HuH-7.5 (cell line): ENCODE measurements around the gene PFN3.

Experiments
- DNase-seq: peaks from one replicate; pipeline ENCODE4 v3.0.0; 2011; ENCODE audit warnings: low spot score

PFN3 gene

GRCh38 chr5:177359860-177360259 is 40.6 kb downstream of the PFN3 start:
- DNase-seq, result no peak

DNA sequence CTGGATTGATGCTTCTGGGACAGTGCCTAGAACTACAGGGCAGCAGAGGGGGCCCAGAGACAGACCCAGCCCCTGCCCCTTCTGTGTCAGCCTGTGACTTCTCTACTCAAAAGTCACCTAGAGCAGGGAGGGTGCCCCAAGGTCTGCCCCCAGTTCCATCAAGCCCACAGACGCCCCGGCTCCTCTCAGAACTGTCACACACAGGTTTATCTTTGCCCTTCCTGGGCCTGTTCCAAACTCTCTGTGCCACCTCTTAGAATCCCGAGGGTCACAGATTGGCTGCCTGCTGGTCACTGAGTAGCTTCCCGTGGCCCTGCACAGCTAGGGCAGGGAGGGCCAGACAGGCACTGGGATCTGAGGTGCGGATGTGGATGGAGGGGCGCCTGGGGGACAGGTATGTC is 41.0 kb downstream of the PFN3 start:
- DNase-seq, result no peak

DNA sequence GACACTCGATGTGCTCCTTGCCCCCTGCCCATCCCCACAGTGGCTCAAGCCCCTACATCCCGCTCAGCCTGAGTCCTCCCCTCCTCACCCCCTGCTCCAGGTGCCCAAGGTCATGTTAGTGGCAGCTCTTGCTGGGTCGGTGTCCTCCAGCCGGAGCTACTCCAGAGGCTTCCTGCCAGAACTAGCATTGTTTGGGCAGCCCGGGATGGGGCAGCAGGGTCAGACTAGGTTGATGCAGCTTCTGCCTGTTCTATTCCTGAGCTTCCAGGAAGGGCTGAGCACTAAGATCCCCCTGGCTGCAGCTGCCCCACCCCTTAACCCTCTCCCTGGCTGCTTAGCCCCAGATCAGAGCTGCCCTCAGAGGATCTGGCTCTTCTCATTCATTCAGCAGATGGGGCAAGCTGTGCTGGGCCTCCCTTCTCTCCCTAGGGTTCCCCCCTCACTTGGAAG is 42.1 kb downstream of the PFN3 start:
- no peak for DNase-seq

- no peak for DNase-seq
These were observed 42.8 kb downstream of the PFN3 start, which contains the start of gene RGS14 for GRCh38 chr5:177357459-177358351. Gene RGS14, plus strand, starts transcription at chr5:177357924. Its CDS starts 101 bp downstream, at chr5:177358025.

DNA sequence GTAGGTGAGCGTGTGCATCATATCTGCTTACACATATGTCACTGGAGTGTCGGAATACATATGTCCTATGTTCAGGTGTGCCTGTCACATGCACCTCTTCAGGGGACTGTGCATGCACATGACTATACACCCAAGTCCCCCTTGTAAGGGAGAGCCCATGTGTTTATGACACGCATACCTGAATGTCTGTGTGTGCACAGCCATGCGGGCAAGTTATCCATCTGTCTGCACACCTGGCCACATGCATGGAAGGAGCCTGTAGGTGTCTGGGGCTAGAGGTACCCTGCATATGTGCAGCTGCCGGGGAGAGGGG is 43.4 kb downstream of the PFN3 start:
- DNase-seq, result no peak

DNA sequence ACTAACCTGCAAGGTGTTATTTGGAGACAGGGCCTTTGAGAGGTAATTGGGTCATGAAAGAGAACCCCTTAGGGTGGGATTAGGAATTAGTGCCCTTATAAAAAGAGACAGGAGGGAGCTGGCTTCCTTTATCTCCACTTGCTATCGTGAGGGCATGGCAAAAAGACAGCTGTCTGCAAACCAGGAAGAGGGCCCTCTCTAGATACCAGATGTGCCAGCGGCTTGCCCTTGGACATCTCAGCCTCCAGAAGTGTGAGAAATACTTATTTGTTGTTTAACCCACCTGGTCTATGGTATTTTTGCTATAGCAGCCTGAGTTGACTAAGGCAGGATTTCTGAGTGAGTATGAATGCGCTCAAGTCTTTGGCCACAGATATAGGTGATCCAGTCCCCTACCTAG is 43.7 kb downstream of the PFN3 start:
- DNase-seq, result no peak

DNA sequence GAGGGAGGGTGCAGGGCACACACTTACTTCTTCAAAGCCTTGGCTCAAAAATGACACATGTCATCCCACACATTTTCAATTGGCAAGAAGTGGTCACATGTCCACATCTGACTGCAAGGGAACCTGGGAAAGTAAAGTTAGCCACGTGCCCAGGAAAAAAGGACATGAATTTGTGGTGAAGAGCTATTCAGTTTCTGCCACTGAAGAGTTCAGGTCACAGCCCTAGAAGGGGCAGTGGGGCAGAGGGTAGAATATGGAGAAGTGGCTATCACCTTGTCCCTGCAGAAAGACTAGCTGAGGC is 44.6 kb downstream of the PFN3 start:
- no peak for DNase-seq

GRCh38 chr5:177355162-177355867 is 45.1 kb downstream of the PFN3 start:
- DNase-seq, result no peak

- no peak for DNase-seq
These were observed 45.8 kb downstream of the PFN3 start for GRCh38 chr5:177354711-177355110.

DNA sequence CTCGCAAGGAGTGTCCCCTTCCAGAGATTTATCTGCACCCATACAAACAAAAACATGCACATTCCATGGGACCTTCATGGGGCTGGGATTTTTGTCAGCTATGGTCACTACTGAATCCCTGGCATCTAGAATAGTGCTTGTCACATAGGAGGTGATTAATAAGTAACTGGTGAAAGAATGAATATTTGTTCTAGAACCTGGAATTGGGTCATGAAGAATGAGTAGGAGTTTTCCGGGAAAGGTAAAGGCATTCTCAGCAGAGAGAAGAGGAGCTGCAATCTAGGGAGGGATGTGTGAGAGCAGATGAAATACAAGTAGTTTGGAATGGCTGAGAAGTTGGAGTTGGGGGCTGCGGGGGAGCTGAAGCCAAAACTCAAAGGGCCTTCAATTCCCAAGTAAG is 46.2 kb downstream of the PFN3 start:
- no peak for DNase-seq

GRCh38 chr5:177353093-177353492 is 47.4 kb downstream of the PFN3 start:
- DNase-seq, result no peak

GRCh38 chr5:177351392-177352329 is 48.8 kb downstream of the PFN3 start, which contains the start of gene LMAN2:
Gene LMAN2, minus strand, starts transcription at chr5:177351668. Its CDS starts 21 bp downstream, at chr5:177351647.
- DNase-seq, result peak; percentile 95

DNA sequence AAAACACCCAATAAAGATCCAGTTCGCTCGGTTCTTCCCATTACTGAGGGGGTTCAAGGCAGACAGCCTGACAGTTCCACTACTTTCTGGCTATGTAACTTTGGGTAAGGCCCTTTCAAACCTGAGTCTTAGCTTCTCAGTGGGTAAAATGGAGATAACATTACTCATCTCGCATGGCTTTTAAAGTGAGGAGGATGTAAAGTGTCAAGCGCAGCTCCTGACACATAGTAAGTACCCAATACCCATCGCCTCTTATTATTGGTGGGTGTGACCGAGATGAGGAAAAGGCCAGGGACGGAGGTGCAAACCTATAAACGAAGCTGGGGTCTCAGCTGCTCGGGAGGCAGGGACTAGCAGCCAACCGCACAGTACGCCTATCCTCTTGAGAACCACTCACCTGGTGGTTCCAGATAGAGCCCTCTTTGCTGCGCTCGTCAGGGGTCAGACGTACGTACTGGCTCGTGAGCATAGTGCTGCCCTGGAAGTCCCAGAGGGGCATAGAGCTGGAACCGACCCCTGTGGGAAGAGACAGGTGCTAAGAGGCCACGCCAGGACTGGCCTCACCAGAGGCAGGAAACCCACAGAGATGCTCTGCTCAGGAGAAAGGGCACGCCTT is 49.6 kb downstream of the PFN3 start:
- no peak for DNase-seq
